22Rv1 (cell line): ENCODE results near the gene CYP21A2.
"Not testable (repeated sequence)": the region's sequence is repeated elsewhere in the genome, so short reads cannot be mapped to it uniquely, and the experiment has no call there.

Experiments used
- CTCF ChIP-seq: fragments of 450-650 bp; IDR thresholded peaks from 2 replicates; pipeline ENCODE4 v1.5.1; 2017; ENCODE audit warnings: mild to moderate bottlenecking
- ZFX ChIP-seq: fragments of 450-650 bp; IDR thresholded peaks from 2 replicates; pipeline ENCODE4 v1.6.1; 2017; ENCODE audit warnings: antibody characterized with exemption, borderline replicate concordance

GRCh38 chr6:32049149-32049548, 10.9 kb downstream of the CYP21A2 start:
- not testable (repeated sequence) for TF ChIP-seq CTCF, ZFX
